Activated T-cell treated with anti-CD3 and anti-CD28 coated beads, Interleukin-2, amount 50 U/mL, for 24 hours (primary cell): ENCODE data around the gene ALDH1L1.

Experiments used
- DNase-seq: peaks from one replicate; pipeline ENCODE4 v3.0.0-alpha.2; 2020
- H3K27ac Mint-ChIP-seq: 2 replicates; pipeline ENCODE4 v1.8.0; 2020; ENCODE audit warnings: mild to moderate bottlenecking, mixed read lengths
- H3K27me3 Mint-ChIP-seq: 2 replicates; pipeline ENCODE4 v1.8.0; 2020; ENCODE audit warnings: mixed read lengths
- H3K36me3 Mint-ChIP-seq: 2 replicates; pipeline ENCODE4 v1.8.0; 2020; ENCODE audit warnings: low read depth, mixed read lengths
- H3K4me1 Mint-ChIP-seq: 2 replicates; pipeline ENCODE4 v1.8.0; 2020; ENCODE audit warnings: low read depth, mixed read lengths
- H3K4me3 Mint-ChIP-seq: 2 replicates; pipeline ENCODE4 v1.8.0; 2020; ENCODE audit warnings: mild to moderate bottlenecking, moderate library complexity, mixed read lengths
- H3K9me3 Mint-ChIP-seq: 2 replicates; pipeline ENCODE4 v1.8.0; 2020; ENCODE audit warnings: mixed read lengths

ALDH1L1 gene

DNA sequence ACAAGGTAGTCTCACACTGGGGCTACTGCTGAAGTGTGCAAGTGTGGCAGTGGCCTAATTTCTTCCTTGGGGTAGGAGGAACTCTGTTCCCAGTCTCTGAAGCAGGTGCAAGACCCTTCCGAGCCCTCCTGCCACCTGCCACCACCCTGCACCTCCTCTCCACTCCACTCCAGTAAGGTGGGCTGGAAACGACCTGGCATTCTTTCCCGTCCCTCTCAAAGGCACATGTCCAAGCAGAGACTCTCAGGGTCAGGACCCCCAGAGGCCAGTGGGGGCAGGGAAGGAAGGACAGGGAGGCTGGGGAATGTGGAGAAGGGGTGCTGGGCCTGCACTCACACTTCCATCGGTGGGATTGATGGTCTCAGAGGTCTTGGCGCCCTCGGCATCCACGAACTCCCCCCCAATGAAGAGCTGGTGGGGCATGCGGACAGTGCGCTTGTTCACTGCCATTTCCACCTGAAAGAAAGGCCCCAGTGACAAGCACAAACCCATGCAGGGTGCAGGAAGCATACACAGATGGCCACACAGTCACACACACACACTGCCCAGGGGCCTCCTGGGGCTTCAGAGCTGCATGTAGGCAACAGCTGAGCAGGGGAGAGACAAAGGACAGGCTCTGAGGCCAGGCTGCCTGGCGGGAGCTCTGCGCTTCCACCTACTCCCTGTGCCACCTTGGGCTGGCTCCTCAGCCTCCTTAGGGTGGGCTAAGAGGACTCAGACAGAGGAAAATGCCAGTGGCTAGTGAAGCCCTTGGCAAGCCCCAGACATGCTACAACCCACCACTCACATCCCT lies 43.8 kb downstream of the ALDH1L1 start:
- Mint-ChIP-seq H3K9me3 (no peaks in the 10 kb centered on the region), H3K36me3 (no peaks in the 10 kb centered on the region), H3K27ac (no peak overlapping the region), H3K4me3 (no peak overlapping the region), H3K27me3 (peaks cover 51% of the 10 kb centered on the region), H3K4me1 (no peaks in the 10 kb centered on the region)
- DNase-seq, result peak; percentile 15

DNA sequence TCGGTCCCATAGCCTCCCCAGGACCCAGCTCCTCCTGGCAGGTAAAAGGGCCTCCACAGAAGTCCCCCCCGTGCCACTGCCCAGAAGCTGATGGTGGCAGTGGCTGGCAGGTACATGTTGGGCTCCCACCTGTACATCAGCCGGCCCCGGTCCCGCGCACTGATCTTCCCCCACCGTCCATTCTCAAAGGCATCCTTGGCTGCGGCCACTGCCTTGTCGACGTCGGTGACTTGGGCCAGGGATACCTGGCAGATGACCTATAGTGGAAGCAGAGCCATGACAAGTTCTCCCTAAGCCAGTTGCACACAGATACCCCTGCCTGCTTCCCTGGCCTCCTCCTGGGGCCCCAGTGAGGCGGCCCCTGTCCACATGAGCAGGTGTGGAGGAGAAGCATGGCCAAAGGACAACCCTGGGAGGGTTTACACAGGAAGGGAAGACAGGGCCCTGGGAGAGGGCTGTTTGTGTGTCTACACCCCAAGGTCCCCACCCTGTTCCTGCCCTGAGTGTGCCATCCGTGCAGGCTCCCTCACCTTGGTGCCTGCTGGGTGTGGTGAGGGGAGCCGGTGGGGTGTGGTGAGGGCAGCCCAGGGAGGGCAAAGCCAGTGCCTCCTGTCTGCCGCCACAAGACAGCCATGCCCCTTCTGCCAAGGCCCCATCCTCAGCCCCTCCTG lies 44.8 kb downstream of the ALDH1L1 start:
- Mint-ChIP-seq H3K4me1 (no peaks in the 10 kb centered on the region), H3K36me3 (no peaks in the 10 kb centered on the region), H3K27me3 (peaks cover 48% of the 10 kb centered on the region)

DNA sequence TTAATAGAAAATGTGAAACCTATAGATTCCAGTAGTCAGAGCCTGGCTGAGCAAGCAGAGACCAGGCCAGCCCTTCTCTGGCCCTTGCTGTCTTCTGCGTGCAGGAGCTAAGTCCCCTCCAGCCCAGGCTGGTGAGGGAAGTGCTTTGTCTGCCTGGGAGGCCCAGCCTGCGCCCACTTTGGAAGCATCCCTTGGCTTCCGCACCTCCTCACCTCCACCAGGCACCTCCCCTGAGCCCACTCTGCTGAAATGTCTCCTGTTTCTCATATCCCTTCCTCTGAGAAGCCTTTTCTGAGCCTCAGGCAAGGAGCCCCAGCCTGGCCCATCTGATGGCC lies 45.3 kb downstream of the ALDH1L1 start:
- DNase-seq, result no peak
- no peaks in the 10 kb centered on the region for H3K36me3 Mint-ChIP-seq
- no peak overlapping the region for H3K4me3 Mint-ChIP-seq
- H3K4me1 Mint-ChIP-seq, result no peaks in the 10 kb centered on the region
- H3K27ac Mint-ChIP-seq, result no peak overlapping the region
- H3K27me3 Mint-ChIP-seq, result peaks cover 48% of the 10 kb centered on the region
- H3K9me3 Mint-ChIP-seq, result no peaks in the 10 kb centered on the region

More for the DNA sequence above, 44.8 kb downstream of the ALDH1L1 start:
- Mint-ChIP-seq H3K27ac (no peak overlapping the region), H3K9me3 (no peaks in the 10 kb centered on the region), H3K4me3 (no peak overlapping the region)
- peak; percentile 20 for DNase-seq

DNA sequence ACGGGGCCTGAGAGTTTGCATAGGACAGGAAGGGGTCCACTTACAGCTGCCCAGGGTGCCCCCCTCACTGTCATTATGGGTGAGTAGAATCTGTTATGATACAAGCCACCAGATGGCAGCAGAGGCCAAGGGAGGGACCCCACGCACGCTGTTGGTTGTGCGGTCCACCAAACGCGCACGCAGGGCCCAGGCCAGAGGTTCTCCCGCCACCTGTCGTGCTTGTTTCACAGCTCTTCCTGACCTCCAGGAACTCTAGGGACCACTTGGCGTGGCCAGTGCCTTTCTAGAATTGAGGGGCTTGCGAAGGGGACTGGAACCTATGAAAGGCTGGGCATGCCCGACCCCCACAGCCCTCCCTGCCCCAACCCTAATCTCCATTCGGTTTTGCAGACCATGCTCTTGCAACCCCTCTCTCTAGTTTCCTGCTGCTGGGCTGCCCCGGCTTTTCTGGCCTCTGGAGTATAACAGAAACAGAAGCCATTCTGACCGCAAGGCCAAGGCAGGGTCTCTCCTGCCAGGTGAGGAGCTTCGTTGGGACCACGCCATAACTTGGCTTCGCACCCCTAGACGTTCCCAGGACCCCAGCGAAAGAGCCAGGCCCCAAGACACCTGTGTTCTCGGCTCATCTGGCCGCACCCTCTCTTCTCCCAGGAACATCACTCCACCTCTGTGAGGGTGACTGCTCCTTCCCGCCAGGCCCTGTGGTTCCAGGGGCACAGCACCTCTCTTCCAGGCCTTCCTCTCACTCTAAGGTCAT lies 46.0 kb downstream of the ALDH1L1 start:
- peak; percentile 62 for DNase-seq
- Mint-ChIP-seq H3K9me3 (no peaks in the 10 kb centered on the region), H3K36me3 (no peaks in the 10 kb centered on the region), H3K4me3 (no peak overlapping the region), H3K27me3 (peaks cover 42% of the 10 kb centered on the region), H3K27ac (no peak overlapping the region), H3K4me1 (no peaks in the 10 kb centered on the region)

- Mint-ChIP-seq H3K27ac (no peak overlapping the region), H3K9me3 (no peaks in the 10 kb centered on the region), H3K36me3 (no peaks in the 10 kb centered on the region), H3K4me1 (no peaks in the 10 kb centered on the region), H3K4me3 (no peak overlapping the region), H3K27me3 (peaks cover 35% of the 10 kb centered on the region)
- DNase-seq, result no peak
Observed at GRCh38 chr3:126133606-126134005, 46.8 kb downstream of the ALDH1L1 start.

DNA sequence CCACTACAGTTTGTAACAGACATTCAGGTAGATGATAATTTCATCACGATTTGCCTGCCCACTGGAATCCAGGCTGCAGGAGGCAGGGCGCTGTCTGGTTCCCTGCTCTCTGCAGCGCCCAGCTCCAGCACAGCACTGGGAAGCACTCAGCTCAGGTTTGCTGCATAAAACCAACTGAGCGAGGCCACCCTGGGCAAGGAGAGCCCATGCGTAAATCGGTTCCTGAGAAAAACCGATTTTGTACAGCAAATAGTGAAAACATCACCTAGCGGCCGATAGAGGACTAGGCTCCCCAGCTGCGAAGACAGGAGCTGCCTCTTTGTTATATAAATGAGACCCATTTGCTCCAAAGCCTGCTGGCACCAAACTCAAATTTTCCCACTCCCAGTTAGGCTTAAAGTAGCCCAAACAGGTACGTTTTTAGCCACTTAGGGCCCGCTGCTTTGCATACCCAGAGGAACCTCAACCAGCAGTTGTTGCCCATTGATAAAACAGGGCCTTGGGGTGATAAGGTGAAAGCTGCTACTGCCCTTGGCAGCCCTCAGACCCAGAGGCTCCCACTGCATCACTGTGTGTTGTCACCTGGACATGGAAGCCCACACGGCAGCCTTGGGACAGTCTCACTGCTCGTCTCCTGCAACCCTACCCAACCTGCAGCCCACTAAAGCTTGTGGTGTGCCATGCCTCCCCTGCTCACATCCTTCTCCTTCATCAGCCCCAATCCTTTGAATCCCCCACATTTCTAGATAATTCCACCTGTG lies 47.5 kb downstream of the ALDH1L1 start:
- peak; percentile 15 for DNase-seq
- Mint-ChIP-seq H3K9me3 (no peaks in the 10 kb centered on the region), H3K4me3 (no peak overlapping the region), H3K27ac (no peak overlapping the region), H3K27me3 (peaks cover 31% of the 10 kb centered on the region), H3K36me3 (no peaks in the 10 kb centered on the region), H3K4me1 (no peaks in the 10 kb centered on the region)

GRCh38 chr3:126131881-126132750 lies 48.3 kb downstream of the ALDH1L1 start:
- DNase-seq, result peak; percentile 22
- no peak overlapping the region for H3K4me3 Mint-ChIP-seq
- H3K9me3 Mint-ChIP-seq, result no peaks in the 10 kb centered on the region
- no peaks in the 10 kb centered on the region for H3K36me3 Mint-ChIP-seq
- peaks cover 25% of the 10 kb centered on the region for H3K27me3 Mint-ChIP-seq
- H3K27ac Mint-ChIP-seq, result no peak overlapping the region
- H3K4me1 Mint-ChIP-seq, result no peaks in the 10 kb centered on the region

- Mint-ChIP-seq H3K27me3 (peaks cover 19% of the 10 kb centered on the region), H3K27ac (no peak overlapping the region), H3K36me3 (no peaks in the 10 kb centered on the region), H3K9me3 (no peaks in the 10 kb centered on the region), H3K4me3 (no peak overlapping the region), H3K4me1 (no peaks in the 10 kb centered on the region)
- peak; percentile 14 for DNase-seq
Observed at GRCh38 chr3:126130981-126131745, 49.2 kb downstream of the ALDH1L1 start.

- peaks cover 12% of the 10 kb centered on the region for H3K27me3 Mint-ChIP-seq
- H3K4me3 Mint-ChIP-seq, result no peak overlapping the region
- H3K9me3 Mint-ChIP-seq, result no peaks in the 10 kb centered on the region
- H3K4me1 Mint-ChIP-seq, result no peaks in the 10 kb centered on the region
- H3K27ac Mint-ChIP-seq, result no peak overlapping the region
- H3K36me3 Mint-ChIP-seq, result no peaks in the 10 kb centered on the region
- DNase-seq, result peak; percentile 9
Observed at GRCh38 chr3:126130081-126130855, 50.1 kb downstream of the ALDH1L1 start.

- Mint-ChIP-seq H3K9me3 (no peaks in the 10 kb centered on the region), H3K4me3 (no peak overlapping the region), H3K27ac (no peak overlapping the region), H3K27me3 (peaks cover 10% of the 10 kb centered on the region), H3K36me3 (no peaks in the 10 kb centered on the region), H3K4me1 (no peaks in the 10 kb centered on the region)
- peak; percentile 24 for DNase-seq
Observed at GRCh38 chr3:126129398-126129891, 50.9 kb downstream of the ALDH1L1 start.

DNA sequence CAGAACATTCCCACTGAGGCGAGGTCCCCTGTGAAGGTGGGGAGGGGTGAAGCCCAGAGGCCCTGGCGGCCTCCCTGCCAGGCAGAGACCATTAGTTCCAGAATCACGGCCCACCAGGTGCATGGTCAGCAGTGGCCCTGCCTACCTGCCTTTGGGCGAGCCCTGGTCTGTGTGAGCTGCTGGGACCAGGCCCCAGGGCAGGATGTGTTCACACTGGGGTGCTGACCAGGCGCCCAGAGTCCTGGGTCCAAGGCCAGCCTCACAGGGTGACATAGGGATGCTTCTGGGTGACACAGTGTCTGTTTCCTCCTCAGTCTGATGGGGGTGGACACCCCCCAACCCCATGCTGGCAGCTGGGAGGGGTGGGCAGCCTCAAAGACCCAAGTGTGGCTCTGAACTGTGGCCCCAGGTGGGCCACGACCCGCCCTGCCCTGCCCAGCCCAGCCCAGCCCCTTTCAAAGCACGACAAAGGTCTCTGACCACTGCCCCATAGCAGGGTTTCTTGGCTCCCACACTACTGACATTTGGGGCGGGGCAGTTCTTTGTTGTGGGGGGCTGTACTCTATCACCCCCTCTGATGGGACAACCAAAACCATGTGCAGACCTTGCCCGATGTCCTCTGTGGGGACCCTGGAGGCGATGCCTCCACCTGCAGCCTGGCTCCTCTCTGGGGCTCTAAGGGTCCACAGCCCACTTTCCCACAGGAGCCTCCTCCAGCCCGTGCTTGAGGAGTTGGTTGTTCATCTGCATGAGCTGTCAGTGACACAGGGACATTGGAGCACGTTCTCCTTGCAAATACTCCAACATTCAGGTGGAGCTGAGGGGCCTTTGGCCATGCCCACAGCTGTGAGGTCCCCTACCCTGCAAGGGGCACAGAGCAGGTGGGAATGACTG lies 51.6 kb downstream of the ALDH1L1 start:
- no peak overlapping the region for H3K27ac Mint-ChIP-seq
- no peaks in the 10 kb centered on the region for H3K4me1 Mint-ChIP-seq

DNA sequence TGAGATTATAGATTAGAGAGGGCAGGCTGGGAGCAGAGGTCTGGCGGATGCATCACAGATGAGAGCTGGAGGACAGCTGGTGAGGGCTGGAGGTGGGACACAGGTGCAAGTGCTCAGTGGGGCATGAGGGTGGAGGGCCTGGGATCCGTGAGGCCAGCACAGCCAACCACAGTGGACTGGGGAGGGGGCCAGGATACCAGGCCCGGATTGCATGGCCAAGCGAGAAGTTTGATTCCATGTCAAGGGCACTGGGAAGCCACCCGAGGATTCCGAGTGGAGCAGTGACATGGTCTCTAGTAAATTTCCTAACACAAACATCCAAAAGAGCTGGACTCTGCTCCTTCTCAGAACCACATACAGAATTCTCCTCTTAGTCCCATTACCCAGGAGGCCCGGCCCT lies 52.5 kb downstream of the ALDH1L1 start:
- Mint-ChIP-seq H3K36me3 (no peaks in the 10 kb centered on the region), H3K9me3 (no peaks in the 10 kb centered on the region), H3K4me1 (no peaks in the 10 kb centered on the region), H3K27ac (no peak overlapping the region), H3K27me3 (no peaks in the 10 kb centered on the region), H3K4me3 (no peak overlapping the region)
- DNase-seq, result peak; percentile 13

More for the DNA sequence above, 51.6 kb downstream of the ALDH1L1 start:
- Mint-ChIP-seq H3K27me3 (peaks cover 4% of the 10 kb centered on the region), H3K36me3 (no peaks in the 10 kb centered on the region), H3K9me3 (no peaks in the 10 kb centered on the region), H3K4me3 (no peak overlapping the region)
- peak; percentile 11 for DNase-seq
